Activated B cell treated with CpG ODN at 0.5 μM for 24 hours (primary cell): ENCODE results near the gene SPATA7. TPM values are rescaled to one million over a fixed set of nuclear protein-coding genes. Genes with fewer than 3 reads are reported as not detected.

Source experiments
- ATAC-seq: fragments of 200-7000 bp; cut with Tn5 transposase; one replicate; pipeline ENCODE4 v1.10.0; 2021; ENCODE audit warnings: low read depth, mild to moderate bottlenecking, moderate library complexity
- CTCF ChIA-PET: fragments of 350-600 bp; sonication (Branson Sonifier 250); formaldehyde crosslinking; loops from one replicate; lab custom pipeline; 2021; ENCODE audit warnings: antibody characterized with exemption; lab: Charles Lee
- POLR2A ChIA-PET: fragments of 350-600 bp; sonication (Branson Sonifier 250); formaldehyde crosslinking; loops from one replicate; lab custom pipeline; 2021; ENCODE audit warnings: antibody characterized with exemption; lab: Charles Lee
- DNase-seq: peaks from one replicate; pipeline ENCODE4 v3.0.0; 2022
- H3K27ac Mint-ChIP-seq: one replicate; pipeline ENCODE4 v1.8.0; 2020; ENCODE audit warnings: mixed read lengths
- H3K27me3 Mint-ChIP-seq: one replicate; pipeline ENCODE4 v1.8.0; 2021; ENCODE audit warnings: mixed read lengths
- H3K36me3 Mint-ChIP-seq: one replicate; pipeline ENCODE4 v1.8.0; 2021; ENCODE audit warnings: low read depth, mixed read lengths
- H3K4me1 Mint-ChIP-seq: one replicate; pipeline ENCODE4 v1.8.0; 2021; ENCODE audit warnings: mixed read lengths
- H3K4me3 Mint-ChIP-seq: one replicate; pipeline ENCODE4 v1.8.0; 2020; ENCODE audit warnings: mild to moderate bottlenecking, mixed read lengths
- H3K9me3 Mint-ChIP-seq: one replicate; pipeline ENCODE4 v1.8.0; 2020; ENCODE audit warnings: mixed read lengths
- intact Hi-C: fragments of 100-400 bp; cut with micrococcal nuclease; formaldehyde crosslinking; loops from one replicate; pipeline ENCODE4 v1.15.1; 2024
- total RNA-seq: library from RNA; stranded (reverse); gene quantifications from 2 replicates; pipeline ENCODE4 v1.2.3, GENCODE V29; 2022
- TF ChIP-seq, protein P1 (sequence below): fragments of 200-600 bp; IDR thresholded peaks from one replicate; pipeline ENCODE4 v1.8.0; 2022; ENCODE audit warnings: antibody characterized with exemption, mild to moderate bottlenecking

Gene SPATA7
- total RNA-seq, 1 donor from 2014 or later, result 1.6 TPM

DNA sequence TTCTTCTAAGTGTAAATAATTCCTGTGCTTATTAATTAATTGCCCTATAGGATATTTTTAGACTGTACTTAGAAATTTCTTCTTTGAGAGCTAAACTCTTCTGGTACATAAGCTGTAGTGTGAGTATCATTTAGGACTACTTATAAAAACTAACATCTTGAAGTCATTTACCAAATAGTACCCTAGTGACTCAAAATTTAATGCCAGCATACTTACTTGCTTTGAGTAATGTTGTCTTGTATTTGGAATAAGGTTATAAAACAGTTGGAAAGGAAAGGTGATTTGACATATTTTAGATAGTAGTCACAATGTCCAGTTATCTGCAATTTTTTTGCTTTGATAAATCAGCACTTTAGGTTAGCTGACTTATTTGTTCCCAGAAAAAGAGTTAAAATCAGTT lies 39.1 kb downstream of the SPATA7 start:
- intact Hi-C loops, result no loop called here
- Mint-ChIP-seq H3K4me1 (no peaks in the 10 kb centered on the region), H3K27me3 (no peaks in the 10 kb centered on the region), H3K27ac (no peak overlapping the region), H3K9me3 (no peaks in the 10 kb centered on the region), H3K4me3 (no peak overlapping the region), H3K36me3 (no peaks in the 10 kb centered on the region)
- CTCF ChIA-PET, result no interaction called here
- ATAC-seq (no peak), DNase-seq (no peak)
- POLR2A ChIA-PET, result no interaction called here
- TF ChIP-seq, protein P1, sequence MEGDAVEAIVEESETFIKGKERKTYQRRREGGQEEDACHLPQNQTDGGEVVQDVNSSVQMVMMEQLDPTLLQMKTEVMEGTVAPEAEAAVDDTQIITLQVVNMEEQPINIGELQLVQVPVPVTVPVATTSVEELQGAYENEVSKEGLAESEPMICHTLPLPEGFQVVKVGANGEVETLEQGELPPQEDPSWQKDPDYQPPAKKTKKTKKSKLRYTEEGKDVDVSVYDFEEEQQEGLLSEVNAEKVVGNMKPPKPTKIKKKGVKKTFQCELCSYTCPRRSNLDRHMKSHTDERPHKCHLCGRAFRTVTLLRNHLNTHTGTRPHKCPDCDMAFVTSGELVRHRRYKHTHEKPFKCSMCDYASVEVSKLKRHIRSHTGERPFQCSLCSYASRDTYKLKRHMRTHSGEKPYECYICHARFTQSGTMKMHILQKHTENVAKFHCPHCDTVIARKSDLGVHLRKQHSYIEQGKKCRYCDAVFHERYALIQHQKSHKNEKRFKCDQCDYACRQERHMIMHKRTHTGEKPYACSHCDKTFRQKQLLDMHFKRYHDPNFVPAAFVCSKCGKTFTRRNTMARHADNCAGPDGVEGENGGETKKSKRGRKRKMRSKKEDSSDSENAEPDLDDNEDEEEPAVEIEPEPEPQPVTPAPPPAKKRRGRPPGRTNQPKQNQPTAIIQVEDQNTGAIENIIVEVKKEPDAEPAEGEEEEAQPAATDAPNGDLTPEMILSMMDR, result no peak

DNA sequence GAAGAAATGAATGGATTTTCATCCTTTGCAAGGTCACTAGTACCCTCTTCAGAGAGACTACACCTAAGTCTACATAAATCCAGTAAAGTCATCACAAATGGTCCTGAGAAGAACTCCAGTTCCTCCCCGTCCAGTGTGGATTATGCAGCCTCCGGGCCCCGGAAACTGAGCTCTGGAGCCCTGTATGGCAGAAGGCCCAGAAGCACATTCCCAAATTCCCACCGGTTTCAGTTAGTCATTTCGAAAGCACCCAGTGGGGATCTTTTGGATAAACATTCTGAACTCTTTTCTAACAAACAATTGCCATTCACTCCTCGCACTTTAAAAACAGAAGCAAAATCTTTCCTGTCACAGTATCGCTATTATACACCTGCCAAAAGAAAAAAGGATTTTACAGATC lies 40.8 kb downstream of the SPATA7 start:
- H3K4me3 Mint-ChIP-seq, result no peak overlapping the region
- ATAC-seq, result no peak
- POLR2A ChIA-PET, result no interaction called here

GRCh38 chr14:88430976-88431375 lies 45.5 kb downstream of the SPATA7 start:
- Mint-ChIP-seq H3K27ac (no peak overlapping the region), H3K4me1 (no peaks in the 10 kb centered on the region), H3K27me3 (no peaks in the 10 kb centered on the region), H3K9me3 (no peaks in the 10 kb centered on the region), H3K36me3 (no peaks in the 10 kb centered on the region), H3K4me3 (no peak overlapping the region)
- DNase-seq (no peak), ATAC-seq (no peak)
- ChIA-PET POLR2A (no interaction called here), CTCF (no interaction called here)
- TF ChIP-seq, protein P1, result no peak
- intact Hi-C loops, result no loop called here

More for the DNA sequence above, 40.8 kb downstream of the SPATA7 start:
- Mint-ChIP-seq H3K9me3 (no peaks in the 10 kb centered on the region), H3K27me3 (no peaks in the 10 kb centered on the region), H3K27ac (no peak overlapping the region), H3K4me1 (no peaks in the 10 kb centered on the region), H3K36me3 (no peaks in the 10 kb centered on the region)
- DNase-seq, result no peak
- TF ChIP-seq, protein P1, result no peak
- CTCF ChIA-PET, result no interaction called here
- intact Hi-C loops, result no loop called here

DNA sequence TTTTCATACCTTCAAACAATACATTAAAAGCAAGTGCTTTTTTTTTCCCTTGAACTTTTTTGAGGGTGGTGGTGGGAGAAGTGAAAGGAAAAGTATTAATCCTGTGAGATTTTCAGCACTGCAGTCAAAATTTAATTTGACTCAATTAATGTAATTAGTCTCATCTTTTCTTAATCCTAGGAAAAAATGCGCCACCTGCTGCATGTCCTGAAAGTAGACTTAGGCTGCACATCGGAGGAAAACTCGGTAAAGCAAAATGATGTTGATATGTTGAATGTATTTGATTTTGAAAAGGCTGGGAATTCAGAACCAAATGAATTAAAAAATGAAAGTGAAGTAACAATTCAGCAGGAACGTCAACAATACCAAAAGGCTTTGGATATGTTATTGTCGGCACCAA lies 52.2 kb downstream of the SPATA7 start:
- Mint-ChIP-seq H3K4me3 (no peak overlapping the region), H3K27me3 (no peaks in the 10 kb centered on the region), H3K27ac (no peak overlapping the region), H3K9me3 (no peaks in the 10 kb centered on the region), H3K36me3 (peaks cover 2% of the 10 kb centered on the region), H3K4me1 (no peaks in the 10 kb centered on the region)
- DNase-seq, result no peak
- TF ChIP-seq, protein P1, result no peak
- CTCF ChIA-PET, result interaction anchor here (1.0 kb wide), 1 partner anchor 248 kb away, joined by 4 read pairs; no protein-coding TSS in a partner anchor
- ATAC-seq, result no peak
- intact Hi-C loops, result no loop called here
- POLR2A ChIA-PET, result no interaction called here

DNA sequence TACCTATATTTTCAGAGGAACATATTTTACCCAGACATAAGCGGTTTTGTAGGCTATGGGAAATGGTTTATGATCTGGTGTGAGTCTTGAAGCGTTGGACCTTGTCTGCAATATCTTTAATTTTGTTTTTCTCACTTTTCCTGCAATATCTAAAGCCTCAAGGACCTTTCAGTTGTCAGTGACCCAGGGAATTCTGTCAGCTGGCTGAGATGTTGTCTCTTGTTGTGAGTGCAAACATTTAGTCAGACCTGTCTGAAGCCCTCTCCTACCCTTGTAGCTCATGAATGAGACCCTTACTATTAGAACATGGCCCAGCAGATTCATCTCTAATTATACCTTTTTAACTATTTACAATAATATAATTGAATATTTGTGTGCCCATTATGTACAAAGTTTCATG lies 53.6 kb downstream of the SPATA7 start:
- H3K4me1 Mint-ChIP-seq, result no peaks in the 10 kb centered on the region
- no peak overlapping the region for H3K27ac Mint-ChIP-seq
- POLR2A ChIA-PET, result no interaction called here

More for the DNA sequence above, 53.6 kb downstream of the SPATA7 start:
- CTCF ChIA-PET, result no interaction called here
- DNase-seq (no peak), ATAC-seq (no peak)
- intact Hi-C loops, result no loop called here
- TF ChIP-seq, protein P1, result no peak
- Mint-ChIP-seq H3K27me3 (no peaks in the 10 kb centered on the region), H3K4me3 (no peak overlapping the region), H3K36me3 (peaks cover 2% of the 10 kb centered on the region), H3K9me3 (no peaks in the 10 kb centered on the region)
